MM.1S (cell line): Measurements from ENCODE around the gene COPB2.

ENCODE experiments used
- DNase-seq: peaks from one replicate; pipeline ENCODE4 v3.0.0-alpha.2; 2015
- H2AFZ ChIP-seq: fragments of 300-600 bp; sonication (generic); 2 replicates; pipeline ENCODE4 v1.6.0; 2016; ENCODE audit warnings: antibody characterized with exemption, low read length
- H3F3A ChIP-seq: fragments of 300-600 bp; sonication (generic); 2 replicates; pipeline ENCODE4 v1.6.1; 2016; ENCODE audit warnings: mild to moderate bottlenecking, antibody characterized with exemption, low read length, moderate library complexity, mixed read lengths; ENCODE audit not compliant: insufficient read depth
- H3K27ac ChIP-seq: fragments of 300-600 bp; sonication (generic); 2 replicates; pipeline ENCODE4 v1.5.1; 2016; ENCODE audit warnings: mild to moderate bottlenecking, low read length
- H3K27me3 ChIP-seq: fragments of 300-600 bp; sonication (generic); replicated peaks from 2 replicates; pipeline ENCODE4 v1.6.0; 2016; ENCODE audit warnings: low read length; ENCODE audit not compliant: insufficient read depth
- H3K36me3 ChIP-seq: fragments of 300-600 bp; sonication (generic); replicated peaks from 2 replicates; pipeline ENCODE4 v1.6.1; 2016; ENCODE audit warnings: mild to moderate bottlenecking, low read length, mixed read lengths; ENCODE audit not compliant: insufficient read depth
- H3K4me1 ChIP-seq: fragments of 300-600 bp; sonication (generic); 2 replicates; pipeline ENCODE4 v1.6.1; 2016; ENCODE audit warnings: low read length, mixed read lengths
- H3K4me2 ChIP-seq: fragments of 300-600 bp; sonication (generic); 2 replicates; pipeline ENCODE4 v1.6.0; 2016; ENCODE audit warnings: low read depth, low read length
- H3K4me3 ChIP-seq: fragments of 300-600 bp; sonication (generic); 2 replicates; pipeline ENCODE4 v1.5.1; 2016; ENCODE audit warnings: low read length, mixed read lengths
- H3K79me2 ChIP-seq: fragments of 300-600 bp; sonication (generic); 2 replicates; pipeline ENCODE4 v1.6.1; 2016; ENCODE audit warnings: mixed run types, low read length, mixed read lengths
- H3K9ac ChIP-seq: fragments of 300-600 bp; sonication (generic); 2 replicates; pipeline ENCODE4 v1.6.1; 2016; ENCODE audit warnings: low read length, mixed read lengths
- H3K9me2 ChIP-seq: fragments of 300-600 bp; sonication (generic); replicated peaks from 2 replicates; pipeline ENCODE4 v1.6.1; 2016; ENCODE audit warnings: mild to moderate bottlenecking, low read length, mixed read lengths; ENCODE audit not compliant: insufficient read depth
- H3K9me3 ChIP-seq: fragments of 300-600 bp; sonication (generic); replicated peaks from 2 replicates; pipeline ENCODE4 v1.6.1; 2016; ENCODE audit warnings: mild to moderate bottlenecking, low read length, mixed read lengths; ENCODE audit not compliant: insufficient read depth
- H4K20me1 ChIP-seq: fragments of 300-600 bp; sonication (generic); 2 replicates; pipeline ENCODE4 v1.6.1; 2016; ENCODE audit warnings: mild to moderate bottlenecking, low read length, moderate library complexity, mixed read lengths; ENCODE audit not compliant: insufficient read depth
- EZH2 ChIP-seq: fragments of 300-600 bp; sonication (generic); optimal IDR thresholded peaks from 2 replicates; pipeline ENCODE3; 2017; ENCODE audit warnings: low read depth, mild to moderate bottlenecking, antibody characterized with exemption, low read length, mixed read lengths
- EZH2phosphoT487 ChIP-seq: fragments of 300-600 bp; sonication (generic); IDR thresholded peaks from 2 replicates; pipeline ENCODE4 v1.6.1; 2018; ENCODE audit warnings: antibody characterized with exemption, low read length
- TF ChIP-seq, protein P1 (sequence below): fragments of 300-600 bp; sonication (generic); IDR thresholded peaks from 2 replicates; pipeline ENCODE4 v1.5.1; 2016; ENCODE audit warnings: antibody characterized with exemption, low read length, mixed read lengths

The COPB2 gene

DNA sequence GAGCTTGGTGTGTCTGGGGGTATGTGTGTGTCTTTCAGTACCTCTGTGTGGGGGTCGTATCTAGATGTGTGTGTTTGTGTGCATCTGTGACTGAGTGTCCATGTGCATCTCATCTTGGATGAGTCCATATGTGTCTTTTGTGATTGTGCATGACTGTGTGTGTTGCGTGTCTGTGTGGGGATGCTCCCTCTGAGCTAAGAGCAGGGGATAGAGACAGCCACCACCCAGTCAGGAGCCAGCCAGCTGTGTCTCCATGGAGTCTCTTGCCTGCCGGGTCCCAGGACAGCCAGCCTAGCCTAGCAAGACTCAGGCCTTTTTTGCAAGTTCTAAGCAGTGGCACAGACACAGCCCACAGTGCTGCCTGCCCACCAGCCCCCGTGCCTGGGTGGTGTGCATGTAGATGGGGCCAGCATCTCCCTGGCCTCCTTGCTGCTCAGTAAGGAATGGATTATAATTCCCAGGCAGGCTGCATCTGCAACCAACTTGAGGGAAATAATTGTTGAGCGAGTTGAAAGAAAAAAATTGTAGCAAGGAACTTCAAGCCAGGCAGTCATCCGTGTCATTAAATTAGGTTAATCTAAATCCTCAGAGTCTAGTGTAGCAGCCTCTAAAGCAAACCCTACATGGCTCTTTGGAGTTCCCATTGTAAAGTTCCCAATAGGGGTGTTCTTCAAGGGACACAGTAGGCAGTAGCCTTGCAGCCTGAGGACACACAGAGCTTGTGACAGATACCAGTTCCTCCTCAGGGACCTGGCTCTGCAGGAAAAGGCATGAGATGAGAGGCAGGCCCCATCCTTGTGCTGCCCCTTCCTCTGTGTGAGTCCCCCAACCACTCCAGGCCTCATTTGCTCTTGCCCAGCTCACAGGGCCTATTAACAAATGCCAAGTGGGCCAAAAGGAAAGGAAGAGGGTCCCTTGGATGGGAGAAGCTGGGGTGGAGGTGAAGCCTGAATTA is 81.6 kb downstream of the COPB2 start:
- H3K4me2 ChIP-seq, result no peak overlapping the region
- DNase-seq, result no peak
- no peaks in the 10 kb centered on the region for H3F3A ChIP-seq
- H2AFZ ChIP-seq, result no peak overlapping the region
- H3K79me2 ChIP-seq, result no peaks in the 10 kb centered on the region
- no peaks in the 10 kb centered on the region for H3K9me2 ChIP-seq
- H3K27ac ChIP-seq, result no peak overlapping the region
- H4K20me1 ChIP-seq, result no peaks in the 10 kb centered on the region
- no peak overlapping the region for H3K4me3 ChIP-seq
- no peaks in the 10 kb centered on the region for H3K27me3 ChIP-seq
- H3K4me1 ChIP-seq, result no peaks in the 10 kb centered on the region
- H3K9ac ChIP-seq, result no peak overlapping the region
- TF ChIP-seq EZH2phosphoT487 (no peak), EZH2 (no peak)
- TF ChIP-seq, protein P1, sequence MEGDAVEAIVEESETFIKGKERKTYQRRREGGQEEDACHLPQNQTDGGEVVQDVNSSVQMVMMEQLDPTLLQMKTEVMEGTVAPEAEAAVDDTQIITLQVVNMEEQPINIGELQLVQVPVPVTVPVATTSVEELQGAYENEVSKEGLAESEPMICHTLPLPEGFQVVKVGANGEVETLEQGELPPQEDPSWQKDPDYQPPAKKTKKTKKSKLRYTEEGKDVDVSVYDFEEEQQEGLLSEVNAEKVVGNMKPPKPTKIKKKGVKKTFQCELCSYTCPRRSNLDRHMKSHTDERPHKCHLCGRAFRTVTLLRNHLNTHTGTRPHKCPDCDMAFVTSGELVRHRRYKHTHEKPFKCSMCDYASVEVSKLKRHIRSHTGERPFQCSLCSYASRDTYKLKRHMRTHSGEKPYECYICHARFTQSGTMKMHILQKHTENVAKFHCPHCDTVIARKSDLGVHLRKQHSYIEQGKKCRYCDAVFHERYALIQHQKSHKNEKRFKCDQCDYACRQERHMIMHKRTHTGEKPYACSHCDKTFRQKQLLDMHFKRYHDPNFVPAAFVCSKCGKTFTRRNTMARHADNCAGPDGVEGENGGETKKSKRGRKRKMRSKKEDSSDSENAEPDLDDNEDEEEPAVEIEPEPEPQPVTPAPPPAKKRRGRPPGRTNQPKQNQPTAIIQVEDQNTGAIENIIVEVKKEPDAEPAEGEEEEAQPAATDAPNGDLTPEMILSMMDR, result no peak
- no peaks in the 10 kb centered on the region for H3K36me3 ChIP-seq
- H3K9me3 ChIP-seq, result no peaks in the 10 kb centered on the region
